Neural cell (in vitro differentiated cells): ENCODE measurements around the gene PAX6. TPM values are rescaled to one million over a fixed set of nuclear protein-coding genes. Genes with fewer than 3 reads are reported as not detected.

Experiments used
- H2AFZ ChIP-seq: fragments of 200-600, 300-800 bp; sonication (generic), shearing (Covaris generic); 2 replicates; pipeline ENCODE4 v1.6.0; 2014; ENCODE audit warnings: low read depth, mild to moderate bottlenecking, antibody characterized with exemption, low read length, moderate library complexity
- H3F3A ChIP-seq: fragments of 200-600 bp; shearing (Covaris generic); 2 replicates; pipeline ENCODE4 v1.6.1; 2016; ENCODE audit warnings: mild to moderate bottlenecking, moderate library complexity, mixed read lengths, antibody characterized with exemption, low read length; ENCODE audit not compliant: insufficient read depth, poor library complexity, severe bottlenecking
- H3K27ac ChIP-seq: fragments of 200-600, 300-800 bp; sonication (generic), shearing (Covaris generic); 2 replicates; pipeline ENCODE4 v1.5.1; 2014; ENCODE audit warnings: mild to moderate bottlenecking, low read length, moderate library complexity
- H3K27me3 ChIP-seq: fragments of 300-800, 200-600 bp; sonication (generic), shearing (Covaris generic); 2 replicates; pipeline ENCODE4 v1.6.0; 2014; ENCODE audit warnings: mild to moderate bottlenecking, low read depth, low read length, moderate library complexity; ENCODE audit not compliant: insufficient read depth
- H3K36me3 ChIP-seq: fragments of 300-800, 200-600 bp; sonication (generic), shearing (Covaris generic); 2 replicates; pipeline ENCODE4 v1.5.1; 2014; ENCODE audit warnings: mild to moderate bottlenecking, antibody characterized with exemption, low read length, moderate library complexity; ENCODE audit not compliant: insufficient read depth
- H3K4me2 ChIP-seq: fragments of 300-800, 200-600 bp; sonication (generic), shearing (Covaris generic); 2 replicates; pipeline ENCODE4 v1.6.0; 2014; ENCODE audit warnings: mild to moderate bottlenecking, low read length
- H3K4me3 ChIP-seq: fragments of 300-800, 200-600 bp; sonication (generic), shearing (Covaris generic); 2 replicates; pipeline ENCODE4 v1.5.1; 2014; ENCODE audit warnings: mild to moderate bottlenecking, low read length, moderate library complexity
- H3K79me2 ChIP-seq: fragments of 200-600 bp; shearing (Covaris generic); replicated peaks from 2 replicates; pipeline ENCODE4 v1.6.0; 2014; ENCODE audit warnings: mild to moderate bottlenecking, low read length, moderate library complexity; ENCODE audit not compliant: insufficient read depth
- H3K9ac ChIP-seq: fragments of 300-800, 200-600 bp; sonication (generic), shearing (Covaris generic); 2 replicates; pipeline ENCODE4 v1.6.1; 2016; ENCODE audit warnings: mild to moderate bottlenecking, low read length, mixed read lengths
- H3K9me2 ChIP-seq: fragments of 200-600 bp; shearing (Covaris generic); 2 replicates; pipeline ENCODE4 v1.6.1; 2016; ENCODE audit warnings: mild to moderate bottlenecking, low read length, mixed read lengths; ENCODE audit not compliant: insufficient read depth
- H3K9me3 ChIP-seq: fragments of 200-600, 300-800 bp; sonication (generic), shearing (Covaris generic); 2 replicates; pipeline ENCODE4 v1.6.1; 2016; ENCODE audit warnings: mild to moderate bottlenecking, mixed run types, low read length, moderate library complexity, mixed read lengths
- H4K20me1 ChIP-seq: fragments of 200-600 bp; shearing (Covaris generic); 2 replicates; pipeline ENCODE4 v1.6.1; 2016; ENCODE audit warnings: mild to moderate bottlenecking, mixed run types; ENCODE audit not compliant: insufficient read depth
- CTCF ChIP-seq: fragments of 450-650 bp; IDR thresholded peaks from 2 replicates; pipeline ENCODE4 v1.5.1; 2014; ENCODE audit warnings: antibody characterized with exemption, mild to moderate bottlenecking, moderate library complexity; ENCODE audit not compliant: poor library complexity, severe bottlenecking
- EP300 ChIP-seq: fragments of 450-650 bp; conservative IDR thresholded peaks from 2 replicates; pipeline ENCODE4 v1.6.1; 2014; ENCODE audit warnings: antibody characterized with exemption, mild to moderate bottlenecking, moderate library complexity; ENCODE audit not compliant: poor library complexity, severe bottlenecking
- EZH2 ChIP-seq: fragments of 200-600, 300-800 bp; shearing (Covaris generic), sonication (generic); IDR thresholded peaks from 2 replicates; pipeline ENCODE4 v1.6.1; 2014; ENCODE audit warnings: antibody characterized with exemption, low read length, borderline replicate concordance, mild to moderate bottlenecking; ENCODE audit not compliant: insufficient read depth, poor library complexity, severe bottlenecking
- MXI1 ChIP-seq: fragments of 450-650 bp; conservative IDR thresholded peaks from 2 replicates; pipeline ENCODE4 v1.6.1; 2014; ENCODE audit warnings: antibody characterized with exemption, mild to moderate bottlenecking; ENCODE audit not compliant: poor library complexity, severe bottlenecking
- POLR2AphosphoS5 ChIP-seq: IDR thresholded peaks from 2 replicates; pipeline ENCODE4 v1.6.1; 2012
- RAD21 ChIP-seq: fragments of 450-650 bp; conservative IDR thresholded peaks from 2 replicates; pipeline ENCODE4 v1.6.1; 2014; ENCODE audit warnings: antibody characterized with exemption, mild to moderate bottlenecking, moderate library complexity
- REST ChIP-seq: IDR thresholded peaks from 2 replicates; pipeline ENCODE4 v1.6.1; 2012; ENCODE audit warnings: borderline replicate concordance
- SMC3 ChIP-seq: fragments of 450-650 bp; conservative IDR thresholded peaks from 2 replicates; pipeline ENCODE4 v1.6.1; 2014; ENCODE audit warnings: antibody characterized with exemption, mild to moderate bottlenecking, moderate library complexity; ENCODE audit not compliant: poor library complexity
- TAF1 ChIP-seq: IDR thresholded peaks from 2 replicates; pipeline ENCODE4 v1.6.1; 2012; ENCODE audit warnings: low read depth
- polyA plus RNA-seq: library from polyadenylated mRNA; depleted of rRNA; stranded (reverse); fragments of >200 nt; gene quantifications from 2 replicates; pipeline ENCODE4 v1.2.3, GENCODE V29; 2014

The PAX6 gene
- polyA plus RNA-seq, 1 donor from 2014 or later = 74.7 TPM

- peaks cover 9% of the 10 kb centered on the region for H3K36me3 ChIP-seq
- peaks cover 41% of the 10 kb centered on the region for H3K27me3 ChIP-seq
- H3K27ac ChIP-seq = peak overlapping the region; percentile 61
- no peaks in the 10 kb centered on the region for H4K20me1 ChIP-seq
- no peaks in the 10 kb centered on the region for H3K9me2 ChIP-seq
- H3K4me2 ChIP-seq = peak overlapping the region; percentile 34
- TF ChIP-seq CTCF (no peak), TAF1 (no peak), SMC3 (no peak), MXI1 (no peak), EZH2 (no peak), POLR2AphosphoS5 (peak; percentile 32), REST (no peak), RAD21 (no peak), EP300 (peak; percentile 40)
- H2AFZ ChIP-seq = no peak overlapping the region
- peak overlapping the region; percentile 97 for H3K4me3 ChIP-seq
- H3K9ac ChIP-seq = peak overlapping the region; percentile 77
- H3K79me2 ChIP-seq = peaks cover 72% of the 10 kb centered on the region
- peaks cover 5% of the 10 kb centered on the region for H3F3A ChIP-seq
- H3K9me3 ChIP-seq = no peaks in the 10 kb centered on the region
These were observed 7.3 kb downstream of the PAX6 start for GRCh38 chr11:31803813-31804311.

- Histone ChIP-seq H3K9ac (peak overlapping the region; percentile 77), H3K27me3 (peaks cover 37% of the 10 kb centered on the region), H3K36me3 (peaks cover 9% of the 10 kb centered on the region), H3K9me3 (no peaks in the 10 kb centered on the region), H3K27ac (peak overlapping the region; percentile 61), H3K9me2 (no peaks in the 10 kb centered on the region), H3K79me2 (peaks cover 65% of the 10 kb centered on the region), H3K4me2 (peak overlapping the region; percentile 34), H3F3A (peaks cover 5% of the 10 kb centered on the region), H4K20me1 (no peaks in the 10 kb centered on the region), H3K4me3 (peak overlapping the region; percentile 97), H2AFZ (no peak overlapping the region)
- TF ChIP-seq POLR2AphosphoS5 = no peak
- no peak for TF ChIP-seq RAD21
- no peak for TF ChIP-seq EP300
- TF ChIP-seq CTCF = no peak
- no peak for TF ChIP-seq REST
- TF ChIP-seq MXI1 = no peak
- TF ChIP-seq SMC3 = no peak
- TF ChIP-seq TAF1 = no peak
- TF ChIP-seq EZH2 = no peak
These were observed 7.9 kb downstream of the PAX6 start for GRCh38 chr11:31802990-31803812.
